Activated CD4-positive, alpha-beta T cell treated with anti-CD3 and anti-CD28 coated beads, Interleukin-2, Interleukin-4, amounts not matched to agents 100 ng/mL and 50 ng/mL, durations not matched to agents 16 hours and 8 hours (primary cell): ENCODE measurements around the gene ADGRB2.

Experiments used
- DNase-seq: peaks from one replicate; pipeline ENCODE4 v3.0.0-alpha.2; 2020; ENCODE audit warnings: low spot score

Gene ADGRB2

DNA sequence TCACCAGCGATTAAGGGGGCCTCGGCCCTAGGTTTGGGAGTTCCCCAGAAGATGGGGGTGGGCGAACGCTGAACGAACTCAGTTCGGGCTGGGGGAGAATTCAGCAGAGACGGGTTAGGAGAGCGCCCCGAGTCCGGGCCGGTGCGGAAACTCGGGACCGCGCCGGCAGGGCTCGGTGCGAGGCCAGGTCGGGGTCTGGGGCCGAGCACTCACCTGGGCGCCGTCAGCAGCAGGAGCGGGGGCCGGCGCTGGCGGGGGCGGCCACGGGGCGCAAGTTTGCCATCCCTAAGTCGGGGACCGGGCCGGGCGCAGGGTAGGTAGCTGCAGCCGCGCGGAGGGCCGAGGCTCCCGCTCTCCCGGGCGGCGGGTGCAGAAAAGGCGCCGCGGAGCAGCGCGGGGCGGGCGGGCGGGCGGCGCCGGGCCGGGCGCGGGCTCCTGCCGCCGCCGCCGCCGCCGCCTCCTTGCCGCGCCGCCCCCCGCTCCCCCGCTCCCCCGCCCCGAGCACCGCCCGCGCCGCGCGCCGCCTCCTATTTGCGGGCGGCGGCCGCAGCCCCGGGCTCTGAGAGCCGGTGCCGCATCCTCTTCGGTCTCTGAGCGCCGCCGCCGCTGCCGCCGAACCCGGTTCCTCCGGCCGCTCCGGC is 349 bp downstream of the ADGRB2 start:
- DNase-seq: no peak

DNA sequence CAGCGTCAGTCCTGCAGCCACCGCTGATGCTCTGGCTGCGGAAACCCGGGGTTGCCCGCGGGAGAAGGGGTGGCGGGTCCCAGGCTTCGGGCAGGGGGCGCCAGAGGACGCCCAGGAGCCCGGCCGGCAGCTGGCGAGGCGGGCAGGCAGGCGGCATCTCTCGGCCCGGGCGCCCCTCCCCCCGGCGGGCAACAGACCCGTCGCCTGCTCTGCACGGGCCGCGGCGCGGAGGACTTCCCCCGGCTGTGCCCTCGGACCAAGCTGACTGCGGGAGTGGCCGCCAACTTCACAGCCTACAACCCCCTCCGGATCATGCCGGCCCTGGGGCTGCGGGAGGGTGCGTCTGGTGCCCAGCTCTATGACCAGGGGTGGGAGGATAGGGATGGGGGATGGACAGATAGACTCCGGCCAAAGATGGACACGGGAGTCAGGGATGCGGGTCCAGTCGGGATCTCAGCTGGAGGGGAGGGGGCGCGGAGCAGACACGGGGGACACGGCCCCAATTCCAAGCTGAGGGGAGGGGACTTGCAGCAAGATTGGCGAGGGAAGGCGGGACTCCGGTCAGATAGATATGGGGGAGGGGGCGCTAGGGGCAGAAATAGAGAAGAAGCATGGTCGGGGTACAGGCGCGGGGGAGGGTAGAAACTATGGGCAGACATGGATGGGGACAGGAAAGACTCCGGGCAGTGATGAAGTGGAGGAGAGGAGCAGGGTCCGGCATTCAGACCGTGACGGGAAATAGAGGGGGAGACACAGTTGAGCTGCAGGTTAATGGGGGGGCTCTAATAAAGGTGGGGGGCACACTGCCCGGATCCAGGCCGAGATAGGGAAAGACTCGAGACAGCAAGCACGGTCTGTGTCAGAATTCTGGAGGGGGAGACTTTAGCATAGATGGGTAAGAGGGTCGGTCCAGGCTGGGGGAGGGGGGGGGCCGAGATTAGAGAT is 1.1 kb downstream of the ADGRB2 start:
- peak; percentile 65 for DNase-seq

DNA sequence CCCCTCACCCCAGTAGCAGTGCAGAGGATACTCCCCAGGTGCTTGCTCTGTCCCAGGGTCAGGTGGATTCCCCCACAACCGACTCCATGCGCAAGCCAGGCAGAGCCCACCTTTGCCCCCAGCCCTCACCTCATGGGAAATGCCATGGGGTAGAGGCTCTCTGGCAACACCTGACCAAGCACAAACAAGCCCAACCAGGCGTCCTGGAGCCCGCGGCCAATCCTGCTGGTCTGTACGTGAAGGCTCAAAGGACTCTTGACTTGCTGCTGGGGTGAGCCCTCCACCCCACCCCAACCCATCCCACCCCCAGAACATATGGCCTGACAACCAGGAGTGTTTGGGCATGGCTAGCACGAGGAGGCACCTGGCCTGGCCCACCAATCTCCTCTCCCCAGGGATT is 1.8 kb downstream of the ADGRB2 start:
- DNase-seq: no peak

DNA sequence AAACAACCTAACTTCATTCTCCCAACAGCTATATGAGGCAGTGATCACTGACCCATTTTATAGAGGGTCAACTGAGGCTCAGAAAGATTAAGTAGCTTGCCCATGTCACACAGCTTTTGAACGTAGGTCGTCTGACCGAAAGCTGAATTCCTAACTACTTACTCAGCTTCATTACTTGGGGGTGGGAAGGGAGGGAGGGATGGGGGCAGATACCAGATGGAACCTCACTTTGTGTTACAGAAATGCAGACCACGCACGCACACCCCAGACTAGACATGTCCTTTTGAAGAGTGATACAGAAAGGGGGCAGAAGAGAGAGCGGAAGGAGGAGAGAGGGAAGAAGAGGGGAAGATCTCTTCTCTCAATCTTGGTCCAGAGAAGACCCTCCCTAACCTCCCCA is 2.3 kb downstream of the ADGRB2 start:
- no peak for DNase-seq

DNA sequence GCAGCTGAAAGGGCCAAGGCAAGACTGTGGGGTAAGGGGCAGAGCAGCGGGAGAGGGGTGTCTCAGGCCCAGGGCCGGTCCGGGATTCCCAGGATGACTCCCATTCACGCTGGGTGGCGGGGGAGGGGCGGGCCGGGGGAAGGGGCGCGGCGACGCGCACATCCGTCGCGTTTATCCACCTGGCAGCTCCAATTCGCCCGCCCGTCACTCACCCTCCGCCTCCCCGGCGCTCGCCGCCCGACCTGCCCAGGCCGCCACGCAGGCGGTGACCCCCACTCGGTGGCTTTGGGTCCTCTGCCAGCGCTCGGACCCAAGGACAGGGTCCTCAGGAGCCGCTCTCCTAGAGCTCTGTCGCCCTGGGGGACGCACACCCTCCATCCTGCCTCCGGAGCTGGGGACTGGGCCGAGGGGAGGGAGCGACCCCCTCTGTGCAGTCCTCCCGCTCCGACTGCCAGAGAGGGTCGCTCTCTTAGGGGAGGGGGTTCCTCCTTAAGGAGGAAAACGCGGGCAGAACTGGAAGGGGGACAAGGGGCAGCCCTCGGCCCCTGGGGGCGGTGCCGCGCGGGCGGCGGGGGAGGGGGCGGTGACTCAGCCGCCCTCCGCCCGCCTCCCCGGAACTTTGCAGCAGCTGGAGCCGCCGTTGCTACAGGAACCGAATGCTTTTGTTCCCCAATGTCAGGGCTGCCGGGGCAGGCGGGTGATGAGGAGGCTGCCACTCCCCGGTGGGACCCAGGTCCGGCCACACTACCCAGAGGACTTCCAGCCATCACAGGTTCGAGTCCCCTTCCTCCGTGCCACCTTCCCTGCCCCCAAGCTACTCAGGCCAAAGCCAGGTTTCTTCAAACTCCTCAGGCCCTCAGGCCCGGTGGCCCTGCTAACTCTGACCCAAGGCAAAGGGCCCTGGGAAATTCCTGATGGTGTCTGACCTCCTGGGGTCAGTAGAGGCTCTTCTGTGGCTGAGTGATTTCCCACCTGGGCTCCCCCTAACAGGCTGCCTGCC is 3.4 kb downstream of the ADGRB2 start:
- peak; percentile 34 for DNase-seq

DNA sequence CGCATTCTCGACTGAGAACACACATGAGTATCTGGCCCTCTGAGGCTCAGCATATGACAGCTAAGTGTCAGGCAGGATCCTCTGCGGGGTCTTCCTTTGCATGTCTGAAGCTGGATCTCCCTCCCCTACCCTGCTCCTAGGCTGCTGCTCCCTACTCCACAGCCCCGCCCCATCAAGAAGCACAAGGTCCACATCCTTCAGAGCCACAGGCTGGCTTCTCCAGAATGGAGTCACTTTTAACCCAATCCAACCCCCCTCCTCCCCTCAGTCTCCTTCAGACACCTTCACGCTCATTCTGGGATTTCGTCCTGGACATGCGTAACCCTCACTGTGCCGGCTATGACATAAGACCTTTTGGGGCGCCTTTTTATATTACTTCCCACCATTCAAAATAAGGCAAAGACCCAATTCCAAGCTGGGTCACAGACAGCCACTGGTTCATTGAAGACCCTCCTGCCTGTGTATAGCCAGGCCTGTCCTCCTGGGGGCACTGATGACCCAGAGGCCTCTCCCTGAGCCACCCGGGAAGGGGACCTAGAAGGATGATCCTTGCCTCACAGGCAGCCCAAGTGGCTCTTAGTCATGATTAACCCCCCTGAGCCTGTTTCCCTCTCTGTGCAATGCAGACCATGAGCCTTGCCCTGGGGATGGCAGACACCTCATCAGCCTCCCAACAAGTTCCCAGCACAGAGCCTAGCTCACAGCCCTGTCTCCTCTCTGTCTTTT is 4.7 kb downstream of the ADGRB2 start:
- no peak for DNase-seq

DNA sequence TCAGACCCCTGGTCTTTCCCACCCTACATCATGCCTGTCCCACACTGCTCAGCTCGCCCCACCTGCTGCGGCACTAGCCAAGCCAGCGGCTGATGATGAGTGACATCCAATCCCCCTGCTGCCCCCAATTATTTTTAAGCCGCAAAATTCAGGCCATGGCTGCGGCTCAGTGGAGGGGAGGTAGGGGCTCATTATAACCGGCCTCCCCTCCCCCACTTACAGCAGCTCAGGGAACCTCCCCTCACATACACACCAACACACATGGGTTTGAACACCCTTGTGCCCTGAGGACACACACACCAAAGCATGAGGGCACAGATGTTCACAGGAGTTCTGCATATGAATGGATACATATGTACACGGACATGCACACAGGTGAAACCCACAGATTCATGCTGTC is 5.3 kb downstream of the ADGRB2 start:
- DNase-seq: no peak

DNA sequence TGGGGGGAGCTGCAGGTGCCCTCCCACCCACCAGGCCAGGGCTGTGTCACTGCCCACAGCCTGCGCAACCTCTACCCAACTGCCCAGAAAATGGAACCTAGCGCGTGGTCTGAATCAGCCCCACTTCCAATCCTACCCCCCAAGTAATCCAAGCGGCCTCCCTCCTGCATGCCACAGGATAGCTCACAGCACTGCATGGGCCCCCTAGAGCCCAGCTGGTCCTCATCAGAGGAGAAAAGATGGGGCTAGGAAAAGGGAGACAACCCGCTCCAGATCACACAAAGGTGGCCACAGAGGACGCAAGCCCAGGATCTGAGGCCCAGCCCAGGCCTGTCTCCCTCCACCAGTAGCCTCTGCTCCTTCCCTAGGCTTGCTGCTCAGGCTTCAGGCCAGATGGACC is 6.2 kb downstream of the ADGRB2 start:
- DNase-seq: no peak

DNA sequence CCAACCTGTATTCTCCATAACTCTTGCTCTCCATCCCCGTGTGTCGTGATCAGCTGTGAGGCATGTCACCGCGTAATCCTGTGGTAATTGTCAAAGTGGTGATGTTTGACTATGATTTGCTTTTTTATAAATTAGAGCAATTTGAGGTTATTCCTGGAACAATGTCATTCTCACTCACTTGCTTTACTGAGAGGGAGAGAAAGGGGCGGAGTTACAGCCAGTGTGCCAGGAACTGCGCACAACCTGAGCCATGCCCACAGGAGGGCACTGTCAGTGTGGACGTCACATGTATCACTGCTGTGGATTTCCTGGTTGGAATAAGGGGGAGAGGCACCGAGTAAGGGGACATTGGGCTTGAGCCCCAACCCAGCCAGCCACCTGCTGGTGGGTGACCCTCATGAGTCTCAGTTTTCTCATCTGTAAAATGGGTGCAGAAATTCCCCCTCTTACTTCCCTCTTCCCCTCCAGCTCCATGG is 6.9 kb downstream of the ADGRB2 start:
- DNase-seq: no peak

DNA sequence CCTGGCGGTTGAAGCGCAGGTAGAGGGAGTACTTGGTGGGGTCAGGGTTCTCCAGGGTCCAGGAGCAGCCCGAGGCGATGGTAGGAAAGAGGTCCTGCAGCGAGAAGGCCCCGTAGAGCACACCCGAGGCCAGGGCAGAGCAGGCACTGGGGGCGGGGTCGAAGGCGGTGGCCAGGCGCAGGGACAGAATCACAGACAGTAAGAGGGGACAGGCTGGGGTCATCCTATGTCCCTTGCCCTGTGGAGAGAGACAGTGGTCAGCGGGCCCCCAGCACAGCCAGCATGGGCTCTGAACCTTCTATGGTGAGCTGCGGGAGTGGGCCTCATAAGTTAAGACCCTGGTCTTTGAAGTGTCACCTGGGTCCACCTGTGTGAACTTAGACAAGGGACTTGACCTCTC is 7.6 kb downstream of the ADGRB2 start:
- no peak for DNase-seq

DNA sequence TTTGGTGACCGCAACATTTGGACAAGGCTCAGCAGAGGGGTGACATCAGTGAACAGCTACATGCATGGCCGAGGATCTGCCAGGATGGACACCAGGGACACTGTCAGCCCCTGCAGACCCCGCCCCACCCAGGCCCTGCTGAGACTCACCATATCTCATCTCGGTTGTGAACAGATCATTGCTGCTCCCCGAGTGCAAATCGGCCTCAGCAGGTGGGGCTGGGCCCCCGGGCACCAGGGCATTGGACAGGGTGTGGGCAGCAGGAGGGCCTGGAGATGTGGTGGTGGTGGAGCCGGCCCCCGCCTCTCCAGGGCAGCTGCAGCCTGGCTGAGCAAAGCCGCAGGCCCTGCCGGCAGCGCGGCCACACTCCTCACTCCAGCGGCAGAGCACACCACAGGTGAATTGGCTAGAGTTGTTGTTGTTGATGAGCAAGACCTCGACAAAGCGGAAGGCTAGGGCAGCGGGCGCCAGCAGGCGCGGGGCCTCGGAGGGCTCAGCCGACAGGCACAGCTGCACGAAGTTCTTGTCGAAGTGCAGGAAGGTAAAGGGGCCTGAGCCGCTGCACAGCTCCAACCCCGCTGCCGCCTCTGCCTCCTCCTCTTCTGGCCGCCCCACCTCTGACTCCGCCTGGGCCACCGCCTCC is 8.2 kb downstream of the ADGRB2 start:
- DNase-seq: no peak

DNA sequence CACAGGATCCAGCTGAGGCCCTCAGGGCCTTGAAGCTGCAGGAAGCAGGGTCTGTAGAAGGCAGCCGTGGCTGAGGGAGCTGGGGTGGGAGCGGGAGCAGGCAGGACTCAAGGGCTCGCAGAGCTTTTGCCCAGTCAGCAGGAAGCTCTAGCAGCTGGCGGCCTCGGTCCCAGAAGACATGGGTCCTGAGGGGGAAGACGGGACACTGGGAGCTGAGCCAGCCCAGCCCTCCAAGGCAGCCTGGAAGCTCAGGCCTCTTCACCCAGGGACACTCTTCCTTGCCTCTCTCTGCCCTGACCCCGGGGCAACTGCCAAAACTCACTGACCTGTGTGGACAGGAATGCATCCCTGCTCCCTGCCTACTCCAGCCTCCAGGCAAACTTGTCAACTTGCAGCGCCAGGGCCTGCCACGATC is 8.9 kb downstream of the ADGRB2 start:
- DNase-seq: no peak

DNA sequence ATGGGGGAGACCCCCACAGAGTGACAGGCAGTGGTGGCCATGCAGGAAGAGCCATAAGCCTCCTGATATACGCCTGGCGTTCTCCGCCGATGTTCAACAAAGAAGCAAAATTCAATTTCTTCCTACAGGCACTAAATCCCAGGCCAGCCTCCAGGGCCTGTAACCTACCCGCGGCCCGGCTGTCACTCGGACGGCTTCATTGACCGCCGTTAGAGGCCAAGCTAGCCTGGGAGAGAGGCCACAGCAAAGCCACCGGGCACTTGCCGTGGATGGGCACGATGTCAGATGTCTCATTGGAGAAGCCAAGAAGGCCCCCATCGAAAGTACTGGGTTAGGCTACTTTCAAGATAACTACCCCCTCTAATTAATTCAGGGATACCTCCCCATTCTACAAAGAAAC is 9.7 kb downstream of the ADGRB2 start:
- DNase-seq: no peak

DNA sequence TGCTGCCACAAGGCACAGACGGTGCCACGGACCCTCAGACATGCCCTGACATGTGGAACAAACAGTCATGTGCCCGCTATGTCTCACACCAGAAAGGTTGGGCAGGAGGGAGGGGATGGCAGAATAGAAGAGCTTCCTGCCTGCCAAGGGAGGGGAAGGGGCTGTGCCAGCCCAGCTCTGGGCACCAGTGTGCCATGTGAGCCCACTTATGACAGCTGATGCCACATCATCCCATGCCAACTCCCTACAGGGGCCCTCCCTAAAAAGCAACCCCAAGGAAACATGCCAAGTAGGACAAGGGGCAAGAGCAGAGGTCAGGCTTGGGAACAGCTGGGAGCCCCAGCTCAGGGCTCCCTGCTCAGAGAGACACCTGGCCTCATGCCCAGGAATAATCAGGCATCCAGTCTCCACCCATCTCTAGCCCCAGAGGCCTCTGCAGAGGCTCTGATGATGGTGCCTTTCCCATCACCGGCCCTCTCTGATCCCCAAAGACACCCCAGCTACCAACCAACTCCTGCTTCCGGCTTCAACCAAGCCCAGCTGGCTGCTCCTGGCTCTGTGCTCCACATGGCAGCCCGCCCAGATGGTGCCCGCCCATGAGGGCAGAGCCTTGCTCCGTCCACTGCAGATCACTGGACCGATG is 10.3 kb downstream of the ADGRB2 start:
- DNase-seq: no peak

DNA sequence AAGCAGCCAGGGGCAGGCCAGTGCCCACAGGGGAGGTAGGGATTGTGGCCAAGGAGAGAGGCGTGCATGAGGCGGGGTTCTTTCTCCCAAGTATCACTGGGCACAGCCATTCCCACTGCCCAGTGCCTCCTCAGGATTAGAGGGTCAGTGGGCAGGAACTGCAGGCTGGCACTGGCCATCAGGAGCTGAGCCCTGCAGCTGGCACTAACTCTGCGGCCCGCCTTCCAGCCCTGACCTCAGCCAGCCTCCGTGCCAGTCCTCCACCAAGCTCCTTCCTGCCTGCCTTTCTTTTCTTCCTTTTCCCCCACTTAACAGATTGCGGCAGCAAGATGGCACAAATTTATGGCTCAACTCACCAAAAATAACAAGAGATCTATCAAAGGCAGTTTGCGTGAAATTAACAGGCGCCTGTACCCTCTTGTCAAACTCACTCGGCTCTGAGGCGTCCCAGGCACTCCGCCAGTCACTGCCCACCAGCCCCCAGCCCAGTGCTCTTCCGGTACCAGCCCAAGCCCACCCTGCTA is 11.1 kb downstream of the ADGRB2 start:
- no peak for DNase-seq

DNA sequence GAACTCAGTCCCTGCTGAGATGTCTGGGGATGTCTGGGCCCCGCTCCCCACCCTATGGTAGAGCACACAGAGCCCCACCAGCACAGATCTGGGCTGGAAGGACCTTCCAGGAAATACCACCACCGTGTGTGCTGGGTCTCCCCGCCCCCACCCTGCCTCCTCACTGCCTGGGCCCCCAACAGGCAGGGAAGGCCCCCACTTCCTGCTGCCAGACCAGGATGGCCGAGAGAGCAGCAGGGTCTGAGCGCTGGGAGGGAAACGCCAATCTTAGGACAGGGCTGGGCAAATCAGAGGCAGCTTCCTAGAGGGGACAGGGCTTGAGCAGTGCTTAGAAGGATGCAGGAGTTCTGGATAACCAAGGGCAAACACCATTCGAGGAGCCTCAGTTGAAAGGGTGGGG is 11.9 kb downstream of the ADGRB2 start:
- no peak for DNase-seq

DNA sequence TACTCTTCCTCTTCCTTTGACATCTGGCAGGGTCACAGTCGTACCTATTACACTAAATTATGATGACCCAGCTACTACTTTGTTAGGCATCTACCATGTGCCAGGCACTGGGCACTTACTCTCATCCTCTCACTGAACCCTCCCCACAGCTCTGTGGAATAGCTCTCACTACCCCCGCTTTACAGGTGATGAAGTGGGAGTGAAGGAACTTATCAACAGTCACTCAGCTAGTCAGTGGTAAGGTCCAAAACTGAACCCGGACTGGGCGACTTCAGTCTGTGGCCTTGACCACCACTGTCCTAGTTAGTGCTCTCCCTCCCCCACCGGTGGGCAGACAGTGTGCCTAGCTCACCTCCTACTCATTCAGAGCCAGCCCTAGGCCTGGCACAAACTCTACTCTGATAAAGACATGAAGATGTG is 12.3 kb downstream of the ADGRB2 start:
- no peak for DNase-seq

DNA sequence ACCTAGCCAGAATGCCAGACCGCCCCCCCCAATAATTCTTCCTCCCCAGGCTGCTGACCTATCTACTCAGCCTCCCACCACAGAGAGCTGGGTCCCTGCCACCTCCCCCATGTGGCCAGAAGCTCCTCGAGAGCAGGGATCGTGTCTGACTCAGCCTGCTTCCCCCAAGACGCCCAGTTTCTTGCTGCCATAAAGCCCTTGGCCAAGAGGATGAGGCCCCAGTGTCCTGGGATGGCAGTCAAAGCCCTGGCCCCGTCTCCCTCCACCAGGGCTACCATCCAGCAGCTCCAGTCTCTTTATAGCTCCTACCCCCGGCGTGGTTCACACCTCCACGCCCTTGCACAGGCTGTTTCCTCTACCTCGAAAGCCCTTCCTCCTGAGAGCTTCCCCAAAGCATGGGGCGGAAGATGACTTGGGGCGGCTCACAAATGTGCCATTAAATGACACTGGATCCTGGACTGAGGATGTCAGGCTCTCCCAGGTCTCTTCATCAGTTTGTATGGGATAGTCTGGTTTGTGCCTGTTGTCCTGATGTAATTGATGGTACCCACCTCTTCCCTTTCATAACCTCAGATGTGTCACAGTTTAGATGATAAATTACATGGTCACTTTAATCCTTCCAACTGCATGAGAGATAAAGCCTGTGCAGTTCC is 13.2 kb downstream of the ADGRB2 start:
- no peak for DNase-seq
